ENCODE data around the gene UQCRQ. TPM values are rescaled to one million over a fixed set of nuclear protein-coding genes. Genes with fewer than 3 reads are reported as not detected.

UQCRQ gene
- total and polyA plus RNA-seq, 2 of the 13 experiments (the other 11 are each of a cell fraction or from before 2014, with no cell fraction given), result 257 to 575 TPM

DNA sequence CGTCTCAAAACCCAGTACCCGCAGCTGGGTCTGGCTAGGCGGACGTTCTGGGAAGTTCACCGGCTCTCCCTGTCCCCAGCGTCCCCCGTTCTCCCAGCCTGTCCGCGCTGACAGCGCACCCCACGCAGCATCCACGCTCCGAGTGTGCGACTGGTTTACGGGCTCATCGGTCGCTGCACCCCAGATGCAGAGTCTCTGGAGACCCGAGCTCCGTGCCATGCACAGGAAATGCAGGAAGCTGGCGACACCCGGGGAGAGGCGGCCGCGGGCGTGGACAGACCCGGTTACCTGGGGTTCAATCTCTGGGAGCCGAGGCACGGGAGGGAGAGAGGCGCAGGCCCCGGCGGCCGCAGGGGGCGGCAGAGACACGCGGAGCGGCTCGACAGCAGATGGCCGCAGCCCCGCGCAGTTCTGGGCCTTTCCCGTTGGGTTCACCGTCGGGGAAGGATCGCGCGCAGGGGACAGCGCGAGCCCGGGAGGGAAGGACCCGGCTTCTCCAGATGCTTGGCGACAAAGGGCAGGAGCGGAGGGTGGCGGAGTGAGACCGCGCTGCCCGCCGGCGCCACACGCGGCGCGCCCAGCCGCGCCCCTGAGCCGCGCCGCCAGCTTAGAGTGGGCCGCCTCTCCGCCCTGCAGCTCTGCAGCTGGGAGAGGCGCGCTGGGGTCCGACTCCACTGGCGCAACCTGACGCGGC is 36.6 kb upstream of the UQCRQ start (continued):
- no peak for TF ChIP-seq ZUFSP (CRISPR knock-in tag; IDR thresholded peaks at IDR 0.05; ENCODE audit: borderline replicate concordance)
- TF ChIP-seq ZNF580 (CRISPR knock-in tag; IDR thresholded peaks at IDR 0.05; ENCODE audit: borderline replicate concordance, low read depth), result 0 out of 2 replicates have a peak, but pooled peaks have one; percentile 19
- TF ChIP-seq ZMAT5 (CRISPR knock-in tag; IDR thresholded peaks at IDR 0.05; ENCODE audit: borderline replicate concordance, low read depth), result no peak
- TF ChIP-seq ZNF446 (CRISPR knock-in tag; IDR thresholded peaks at IDR 0.05), result no peak; the same call in none of the 2 replicates
- no peak; the same call in 1 of the 2 replicates for TF ChIP-seq ZNF431 (CRISPR knock-in tag; IDR thresholded peaks at IDR 0.05; ENCODE audit: borderline replicate concordance, low read depth)
- 0 out of 2 replicates have a peak, but pooled peaks have one; percentile 23 for TF ChIP-seq HIVEP1 (CRISPR knock-in tag; IDR thresholded peaks at IDR 0.05)
- TF ChIP-seq ZSCAN22 (CRISPR knock-in tag; IDR thresholded peaks at IDR 0.05), result no peak
- no peak for TF ChIP-seq ZNF296 (CRISPR knock-in tag; conservative IDR thresholded peaks at IDR 0.05)
- TF ChIP-seq NFATC3 (CRISPR knock-in tag; IDR thresholded peaks at IDR 0.05), result no peak
- 0 out of 2 replicates have a peak, but pooled peaks have one; percentile 15 for TF ChIP-seq ZNF275 (CRISPR knock-in tag; IDR thresholded peaks at IDR 0.05; ENCODE audit: borderline replicate concordance)
- no peak for TF ChIP-seq CBFB (CRISPR knock-in tag; IDR thresholded peaks at IDR 0.05)
- TF ChIP-seq AGO2 (optimal IDR thresholded peaks at IDR 0.05; ENCODE audit: low read depth, low read length), result peak; percentile 88
- no peak for TF ChIP-seq LCORL (IDR thresholded peaks at IDR 0.05)
- no peak; the same call in 1 of the 2 replicates for TF ChIP-seq LCORL (CRISPR knock-in tag; IDR thresholded peaks at IDR 0.05)
- no peak; the same call in 1 of the 2 replicates for TF ChIP-seq PRMT3 (CRISPR knock-in tag; IDR thresholded peaks at IDR 0.05; ENCODE audit: borderline replicate concordance, low read depth)
- no peak for TF ChIP-seq ZNF12 (CRISPR knock-in tag; IDR thresholded peaks at IDR 0.05)
- TF ChIP-seq, protein P1, sequence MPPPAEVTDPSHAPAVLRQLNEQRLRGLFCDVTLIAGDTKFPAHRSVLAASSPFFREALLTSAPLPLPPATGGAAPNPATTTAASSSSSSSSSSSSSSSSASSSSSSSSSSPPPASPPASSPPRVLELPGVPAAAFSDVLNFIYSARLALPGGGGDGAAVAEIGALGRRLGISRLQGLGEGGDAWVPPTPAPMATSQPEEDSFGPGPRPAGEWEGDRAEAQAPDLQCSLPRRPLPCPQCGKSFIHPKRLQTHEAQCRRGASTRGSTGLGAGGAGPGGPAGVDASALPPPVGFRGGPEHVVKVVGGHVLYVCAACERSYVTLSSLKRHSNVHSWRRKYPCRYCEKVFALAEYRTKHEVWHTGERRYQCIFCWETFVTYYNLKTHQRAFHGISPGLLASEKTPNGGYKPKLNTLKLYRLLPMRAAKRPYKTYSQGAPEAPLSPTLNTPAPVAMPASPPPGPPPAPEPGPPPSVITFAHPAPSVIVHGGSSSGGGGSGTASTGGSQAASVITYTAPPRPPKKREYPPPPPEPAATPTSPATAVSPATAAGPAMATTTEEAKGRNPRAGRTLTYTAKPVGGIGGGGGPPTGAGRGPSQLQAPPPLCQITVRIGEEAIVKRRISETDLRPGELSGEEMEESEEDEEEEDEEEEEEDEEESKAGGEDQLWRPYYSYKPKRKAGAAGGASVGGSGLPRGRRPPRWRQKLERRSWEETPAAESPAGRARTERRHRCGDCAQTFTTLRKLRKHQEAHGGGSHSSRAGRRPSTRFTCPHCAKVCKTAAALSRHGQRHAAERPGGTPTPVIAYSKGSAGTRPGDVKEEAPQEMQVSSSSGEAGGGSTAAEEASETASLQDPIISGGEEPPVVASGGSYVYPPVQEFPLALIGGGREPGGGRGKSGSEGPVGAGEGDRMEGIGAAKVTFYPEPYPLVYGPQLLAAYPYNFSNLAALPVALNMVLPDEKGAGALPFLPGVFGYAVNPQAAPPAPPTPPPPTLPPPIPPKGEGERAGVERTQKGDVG (CRISPR knock-in tag; IDR thresholded peaks at IDR 0.05; ENCODE audit: borderline replicate concordance), result no peak
- TF ChIP-seq TOPORS (CRISPR knock-in tag; IDR thresholded peaks at IDR 0.05), result peak; percentile 67; the same call in 1 of the 2 replicates
- TF ChIP-seq, protein P2, sequence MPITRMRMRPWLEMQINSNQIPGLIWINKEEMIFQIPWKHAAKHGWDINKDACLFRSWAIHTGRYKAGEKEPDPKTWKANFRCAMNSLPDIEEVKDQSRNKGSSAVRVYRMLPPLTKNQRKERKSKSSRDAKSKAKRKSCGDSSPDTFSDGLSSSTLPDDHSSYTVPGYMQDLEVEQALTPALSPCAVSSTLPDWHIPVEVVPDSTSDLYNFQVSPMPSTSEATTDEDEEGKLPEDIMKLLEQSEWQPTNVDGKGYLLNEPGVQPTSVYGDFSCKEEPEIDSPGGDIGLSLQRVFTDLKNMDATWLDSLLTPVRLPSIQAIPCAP (CRISPR knock-in tag; IDR thresholded peaks at IDR 0.05; ENCODE audit: low read depth), result no peak
